Measurements from ENCODE around the gene ARFGEF3.

ARFGEF3 gene

GRCh38 chr6:138245751-138246150, 84.0 kb downstream of the ARFGEF3 start:
- no peak for DNase-seq

- no peak for DNase-seq
These were observed 85.1 kb downstream of the ARFGEF3 start for GRCh38 chr6:138246650-138247440.

- no peak for DNase-seq
These were observed 86.3 kb downstream of the ARFGEF3 start for GRCh38 chr6:138248011-138248410.

- DNase-seq: no peak
These were observed 87.1 kb downstream of the ARFGEF3 start for GRCh38 chr6:138248878-138249277.

GRCh38 chr6:138250053-138250452, 88.3 kb downstream of the ARFGEF3 start:
- no peak for DNase-seq

GRCh38 chr6:138250513-138251247, 88.9 kb downstream of the ARFGEF3 start:
- no peak for DNase-seq

- no peak for DNase-seq
These were observed 92.0 kb downstream of the ARFGEF3 start for GRCh38 chr6:138253731-138254130.

- DNase-seq: no peak
These were observed 93.7 kb downstream of the ARFGEF3 start for GRCh38 chr6:138255443-138255842.

GRCh38 chr6:138257638-138258040, 95.9 kb downstream of the ARFGEF3 start:
- DNase-seq: no peak

GRCh38 chr6:138258197-138258596, 96.5 kb downstream of the ARFGEF3 start:
- no peak for DNase-seq

GRCh38 chr6:138258991-138259390, 97.3 kb downstream of the ARFGEF3 start:
- DNase-seq: no peak

- DNase-seq: no peak
These were observed 99.5 kb downstream of the ARFGEF3 start for GRCh38 chr6:138261116-138261780.

GRCh38 chr6:138263963-138264362, 102.2 kb downstream of the ARFGEF3 start:
- no peak for DNase-seq

- DNase-seq: no peak
These were observed 102.7 kb downstream of the ARFGEF3 start for GRCh38 chr6:138264372-138264880.

- DNase-seq: no peak
These were observed 104.4 kb downstream of the ARFGEF3 start for GRCh38 chr6:138266095-138266494.

- DNase-seq: no peak
These were observed 106.5 kb downstream of the ARFGEF3 start for GRCh38 chr6:138267971-138268895.

- DNase-seq: no peak
These were observed 109.7 kb downstream of the ARFGEF3 start for GRCh38 chr6:138271451-138271850.

GRCh38 chr6:138272533-138273315, 111.0 kb downstream of the ARFGEF3 start:
- DNase-seq: peak; percentile 11

GRCh38 chr6:138275976-138276375, 114.2 kb downstream of the ARFGEF3 start:
- no peak for DNase-seq

- no peak for DNase-seq
These were observed 116.1 kb downstream of the ARFGEF3 start for GRCh38 chr6:138277835-138278234.

- peak; percentile 5 for DNase-seq
These were observed 116.6 kb downstream of the ARFGEF3 start for GRCh38 chr6:138278326-138278725.

GRCh38 chr6:138285800-138286199, 124.1 kb downstream of the ARFGEF3 start:
- DNase-seq: no peak
